Peyer's patch (tissue), 4 donors: ENCODE results near the gene UBR3. TPM values are rescaled to one million over a fixed set of nuclear protein-coding genes. Genes with fewer than 3 reads are reported as not detected.

ENCODE experiments used
- DNase-seq, 3 donors: peaks; one replicate each; pipeline ENCODE4 v3.0.0-alpha.2; 2017 to 2019
- H3K27ac ChIP-seq, 4 donors: fragments of 200-600 bp; sonication (generic); one replicate each; pipeline ENCODE4 v1.5.1; 2016 to 2019
- H3K27me3 ChIP-seq, 2 donors: fragments of 200-600 bp; sonication (generic); one replicate each; pipeline ENCODE4 v1.5.1; 2019
- H3K36me3 ChIP-seq, 3 donors: fragments of 200-600 bp; sonication (generic); one replicate each; pipeline ENCODE4 v1.5.1; 2016 to 2019
- H3K4me1 ChIP-seq, 4 donors: fragments of 200-600 bp; sonication (generic); one replicate each; pipeline ENCODE4 v1.5.1; 2016 to 2019
- H3K4me3 ChIP-seq, 4 donors: fragments of 200-600 bp; sonication (generic); 1 replicate in 3 of 4; 2 replicates in 1 of 4; pipeline ENCODE4 v1.5.1; 2016 to 2019; ENCODE audit warnings: mild to moderate bottlenecking in 1 of 4
- H3K9me3 ChIP-seq, 4 donors: fragments of 200-600 bp; sonication (generic); one replicate each; pipeline ENCODE4 v1.5.1; 2016 to 2019; ENCODE audit warnings: mild to moderate bottlenecking in 1 of 4
- POLR2A ChIP-seq, 2 donors: fragments of 450-650 bp; IDR thresholded peaks; one replicate each; pipeline ENCODE4 v1.5.1; 2017; ENCODE audit warnings: antibody characterized with exemption in 2 of 2, mild to moderate bottlenecking in 2 of 2, moderate library complexity in 2 of 2
- total RNA-seq, 4 donors: library from RNA; depleted of rRNA; stranded (reverse); fragments of >200 nt; gene quantifications; one replicate each; pipeline ENCODE4 v1.1.0, GENCODE V29; 2016
- TF ChIP-seq, protein P1 (sequence below), 6 experiments: fragments of 450-650 bp in 4 of 6; fragments of 200-600 bp in 2 of 6; sonication (generic) in 1 of 6; IDR thresholded peaks; one replicate each; pipeline ENCODE4 v1.5.1; 2017 to 2019; ENCODE audit warnings: antibody characterized with exemption in 6 of 6, mild to moderate bottlenecking in 3 of 6, moderate library complexity in 1 of 6

The UBR3 gene
- total RNA-seq, 4 donors from 2014 or later, result 45.4 to 90.0 (median 72.4) TPM

DNA sequence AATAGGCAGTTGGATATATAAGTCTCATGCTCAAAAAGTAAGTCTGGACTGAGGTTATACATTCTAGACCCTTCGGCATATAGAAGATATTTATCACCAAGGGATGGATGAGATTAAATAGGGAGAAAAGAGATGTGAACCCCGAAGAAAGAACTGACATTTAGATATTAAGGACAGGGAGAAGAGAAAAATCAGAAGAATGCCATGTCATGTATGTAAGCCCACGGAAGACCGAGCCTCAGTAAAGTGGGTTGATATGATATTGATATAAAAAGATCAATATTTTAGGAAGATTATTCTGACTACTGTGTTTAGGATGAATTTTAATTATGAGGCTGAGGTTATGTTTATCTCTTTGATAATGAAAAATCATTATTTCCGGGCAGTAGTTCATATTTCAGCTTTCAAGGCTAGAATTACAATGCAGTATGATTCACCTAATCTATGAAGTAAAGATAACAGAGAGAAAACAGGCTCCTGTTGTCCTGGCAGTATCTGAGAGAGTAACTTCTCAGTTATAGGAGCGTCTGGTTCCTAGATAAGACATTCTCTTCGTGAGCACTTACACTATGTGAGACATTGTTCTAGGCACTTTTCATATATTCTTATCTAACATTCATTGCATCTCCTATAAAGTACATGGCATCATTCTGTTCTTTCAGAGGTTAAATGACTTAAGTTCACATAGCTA lies 83.0 kb downstream of the UBR3 start:
- no peaks in the 10 kb centered on the region for H3K9me3 ChIP-seq
- no peak overlapping the region for H3K4me3 ChIP-seq
- TF ChIP-seq, protein P1, sequence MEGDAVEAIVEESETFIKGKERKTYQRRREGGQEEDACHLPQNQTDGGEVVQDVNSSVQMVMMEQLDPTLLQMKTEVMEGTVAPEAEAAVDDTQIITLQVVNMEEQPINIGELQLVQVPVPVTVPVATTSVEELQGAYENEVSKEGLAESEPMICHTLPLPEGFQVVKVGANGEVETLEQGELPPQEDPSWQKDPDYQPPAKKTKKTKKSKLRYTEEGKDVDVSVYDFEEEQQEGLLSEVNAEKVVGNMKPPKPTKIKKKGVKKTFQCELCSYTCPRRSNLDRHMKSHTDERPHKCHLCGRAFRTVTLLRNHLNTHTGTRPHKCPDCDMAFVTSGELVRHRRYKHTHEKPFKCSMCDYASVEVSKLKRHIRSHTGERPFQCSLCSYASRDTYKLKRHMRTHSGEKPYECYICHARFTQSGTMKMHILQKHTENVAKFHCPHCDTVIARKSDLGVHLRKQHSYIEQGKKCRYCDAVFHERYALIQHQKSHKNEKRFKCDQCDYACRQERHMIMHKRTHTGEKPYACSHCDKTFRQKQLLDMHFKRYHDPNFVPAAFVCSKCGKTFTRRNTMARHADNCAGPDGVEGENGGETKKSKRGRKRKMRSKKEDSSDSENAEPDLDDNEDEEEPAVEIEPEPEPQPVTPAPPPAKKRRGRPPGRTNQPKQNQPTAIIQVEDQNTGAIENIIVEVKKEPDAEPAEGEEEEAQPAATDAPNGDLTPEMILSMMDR (IDR thresholded peaks at IDR 0.05), result no peak
- TF ChIP-seq POLR2A (IDR thresholded peaks at IDR 0.05), result no peak
- no peak overlapping the region for H3K27ac ChIP-seq
- H3K4me1 ChIP-seq, result no peaks in the 10 kb centered on the region
- H3K36me3 ChIP-seq, result peaks cover 0 to 24% (median 0%) of the 10 kb centered on the region in 3 donors
- no peaks in the 10 kb centered on the region for H3K27me3 ChIP-seq
- no peak for DNase-seq

DNA sequence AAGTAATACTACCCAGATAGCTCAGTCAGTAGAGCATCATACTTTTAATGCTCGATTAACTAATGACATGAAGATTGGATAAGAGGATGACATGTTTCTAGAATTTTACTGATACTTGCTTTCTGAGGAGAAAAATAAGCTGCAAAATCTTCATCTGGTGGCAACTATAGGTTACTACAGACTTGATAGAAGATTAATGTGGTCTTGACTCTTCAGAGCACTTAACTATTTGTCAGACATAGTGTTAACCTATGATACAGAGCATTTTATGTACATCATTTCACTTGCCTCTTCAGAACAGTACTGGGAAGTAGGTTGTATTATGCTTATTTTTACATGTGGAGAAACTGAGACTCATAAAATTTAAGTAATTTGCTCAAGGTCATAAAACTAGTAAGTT lies 83.9 kb downstream of the UBR3 start:
- TF ChIP-seq POLR2A (IDR thresholded peaks at IDR 0.05), result no peak
- TF ChIP-seq, protein P1 (IDR thresholded peaks at IDR 0.05), result no peak
- peaks cover 0 to 21% (median 0%) of the 10 kb centered on the region in 3 donors for H3K36me3 ChIP-seq
- H3K27me3 ChIP-seq, result no peaks in the 10 kb centered on the region
- H3K27ac ChIP-seq, result no peak overlapping the region
- DNase-seq, result no peak
- H3K9me3 ChIP-seq, result no peaks in the 10 kb centered on the region
- H3K4me1 ChIP-seq, result no peaks in the 10 kb centered on the region
- no peak overlapping the region for H3K4me3 ChIP-seq

DNA sequence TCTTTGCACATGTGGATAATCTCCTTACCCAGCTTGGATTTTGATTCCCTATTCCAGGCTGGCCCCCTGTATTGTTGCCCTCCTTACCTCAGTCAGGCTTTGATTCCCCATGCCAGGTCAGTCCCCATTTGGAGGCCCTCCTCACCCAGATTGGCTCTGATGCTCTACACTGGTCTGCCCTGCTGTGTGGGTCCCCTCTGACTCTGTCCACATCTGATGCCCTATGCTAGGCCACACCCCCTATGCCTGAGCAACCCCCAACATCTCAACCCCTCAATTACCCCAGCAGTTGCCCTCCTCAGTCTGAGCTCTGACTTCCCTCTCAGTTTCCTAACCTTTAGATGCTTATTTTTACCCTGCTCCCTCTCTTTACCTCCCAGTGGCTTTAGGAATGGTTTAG lies 89.4 kb downstream of the UBR3 start:
- DNase-seq, result no peak
- H3K9me3 ChIP-seq, result no peaks in the 10 kb centered on the region

DNA sequence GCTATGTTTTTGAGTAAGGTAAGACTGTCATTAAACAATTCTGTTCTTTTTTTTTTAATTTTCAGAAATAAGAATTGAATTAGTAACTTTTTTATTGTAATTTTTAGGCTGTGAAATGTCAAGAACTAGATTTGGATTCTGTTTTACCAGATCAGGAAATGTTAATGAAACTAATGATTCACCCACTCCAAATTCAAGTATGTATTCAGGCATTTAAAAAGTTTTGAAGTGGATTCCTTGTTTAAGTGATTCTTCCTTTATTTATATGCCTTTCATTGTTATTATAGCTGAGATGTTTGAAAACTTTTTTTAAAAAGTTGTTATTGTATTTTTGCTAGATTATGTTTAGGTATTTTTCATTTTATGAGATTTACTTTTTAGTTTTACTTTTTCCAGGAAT lies 96.7 kb downstream of the UBR3 start:
- Histone ChIP-seq H3K4me1 (no peaks in the 10 kb centered on the region), H3K4me3 (no peak overlapping the region), H3K9me3 (no peaks in the 10 kb centered on the region), H3K27ac (no peak overlapping the region), H3K36me3 (peaks cover 0 to 23% (median 0%) of the 10 kb centered on the region in 3 donors), H3K27me3 (no peaks in the 10 kb centered on the region)
- TF ChIP-seq POLR2A (IDR thresholded peaks at IDR 0.05), result no peak
- TF ChIP-seq, protein P1 (IDR thresholded peaks at IDR 0.05), result no peak
- DNase-seq, result no peak

More for the DNA sequence above, 89.4 kb downstream of the UBR3 start:
- no peaks in the 10 kb centered on the region for H3K27me3 ChIP-seq
- no peaks in the 10 kb centered on the region for H3K4me1 ChIP-seq
- no peak overlapping the region for H3K27ac ChIP-seq
- TF ChIP-seq, protein P1 (IDR thresholded peaks at IDR 0.05), result no peak
- TF ChIP-seq POLR2A (IDR thresholded peaks at IDR 0.05), result no peak
- no peak overlapping the region for H3K4me3 ChIP-seq
- peaks cover 0 to 21% (median 0%) of the 10 kb centered on the region in 3 donors for H3K36me3 ChIP-seq

DNA sequence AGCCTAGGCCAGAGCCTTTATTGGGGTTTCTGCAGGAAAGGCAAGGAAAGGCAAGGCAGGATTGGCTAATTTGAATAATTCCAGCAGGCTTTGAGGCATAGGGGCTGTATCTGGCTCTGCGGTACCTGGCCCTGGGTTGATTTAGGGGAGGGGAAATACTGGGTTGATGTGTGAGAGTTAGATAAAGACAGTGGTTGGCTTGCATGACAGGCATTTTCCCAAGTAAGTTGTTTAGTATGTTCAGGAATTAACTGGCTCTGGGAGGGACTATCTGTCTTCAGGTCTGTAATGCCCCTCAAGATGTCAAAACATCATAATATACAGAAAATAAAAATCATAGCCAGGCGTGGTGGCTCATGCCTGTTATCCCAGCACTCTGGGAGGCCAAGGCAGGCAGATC lies 98.7 kb downstream of the UBR3 start:
- no peaks in the 10 kb centered on the region for H3K9me3 ChIP-seq
- TF ChIP-seq POLR2A (IDR thresholded peaks at IDR 0.05), result no peak
- TF ChIP-seq, protein P1 (IDR thresholded peaks at IDR 0.05), result no peak
- H3K36me3 ChIP-seq, result peaks cover 0 to 26% (median 0%) of the 10 kb centered on the region in 3 donors
- H3K4me1 ChIP-seq, result no peaks in the 10 kb centered on the region
- H3K4me3 ChIP-seq, result no peak overlapping the region
- DNase-seq, result no peak
- H3K27me3 ChIP-seq, result no peaks in the 10 kb centered on the region
- H3K27ac ChIP-seq, result no peak overlapping the region
